GM12891 (cell line): Measurements from ENCODE around the gene TMEM178B.

Source experiments
- POLR2A ChIP-seq: IDR thresholded peaks from 2 replicates; pipeline ENCODE4 v1.6.1; 2011; ENCODE audit warnings: low read depth, low read length, control low read depth
- TAF1 ChIP-seq: IDR thresholded peaks from 2 replicates; pipeline ENCODE4 v1.6.1; 2011; ENCODE audit warnings: low read depth, low read length, control low read depth

- TF ChIP-seq POLR2A (no peak), TAF1 (no peak)
These were observed 82.5 kb downstream of the TMEM178B start for GRCh38 chr7:141156407-141156806.
